Stimulated activated CD8-positive, alpha-beta memory T cell treated with anti-CD3 and anti-CD28 coated beads, Interleukin-12 subunit alpha, Interleukin-12 subunit beta, amount 100 ng/mL, for 1 hour (primary cell): ENCODE results near the gene TXNDC9.
A peak's percentile ranks its signal among the peaks of the same experiment; 100 is the strongest.
"Not testable (repeated sequence)": the region's sequence is repeated elsewhere in the genome, so short reads cannot be mapped to it uniquely, and the experiment has no call there.

Experiments used
- DNase-seq: peaks from one replicate; pipeline ENCODE4 v3.0.0-alpha.2; 2020; ENCODE audit warnings: low read depth

Gene TXNDC9

DNA sequence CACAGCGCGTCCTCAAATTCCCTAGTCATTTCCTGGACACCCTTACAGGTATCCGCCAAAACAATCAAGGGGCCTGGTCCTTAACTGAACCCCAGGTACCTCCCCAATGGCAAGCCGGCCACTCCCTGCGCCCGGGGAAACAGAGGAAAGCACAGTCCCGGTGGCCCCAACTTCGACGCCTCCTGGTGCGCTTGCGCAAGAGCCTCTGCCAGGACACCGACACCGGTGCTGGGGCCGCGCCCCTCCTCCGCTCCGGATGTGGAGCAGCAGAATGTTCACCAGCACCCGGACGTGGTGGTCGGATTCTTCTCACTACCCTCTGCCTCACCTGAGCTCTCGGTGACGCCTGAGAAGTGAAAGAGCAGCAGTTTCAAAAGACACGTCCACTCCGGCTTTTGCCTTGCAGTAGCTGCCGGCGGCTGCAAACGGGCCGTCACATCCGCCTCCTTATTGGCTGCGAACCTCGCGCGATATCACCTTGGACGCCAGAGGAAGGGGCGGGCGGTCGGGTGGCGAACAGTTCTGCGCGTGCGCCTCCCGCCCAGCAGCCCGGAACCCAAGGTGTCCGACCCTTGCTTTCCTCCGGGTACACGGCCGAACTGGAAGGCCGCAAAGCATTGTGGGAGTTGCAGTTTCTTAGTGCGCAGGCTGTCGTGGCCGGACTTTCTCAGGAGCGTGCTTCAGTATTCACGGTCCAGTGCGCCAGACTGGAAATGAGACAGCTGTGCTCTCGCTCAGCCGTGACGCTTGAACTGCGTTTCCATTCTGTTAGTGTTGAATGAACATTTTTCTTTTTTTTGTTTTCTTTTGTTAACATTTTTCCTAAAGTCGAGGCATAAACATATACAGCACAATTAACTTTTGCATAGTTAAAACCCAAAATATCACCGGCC lies at the start of gene TXNDC9:
Gene TXNDC9, minus strand, starts transcription at position 423 of the 893 bp plus-strand sequence. CDS start 3,123 bp downstream, outside the sequence.
- peak; percentile 95 for DNase-seq

DNA sequence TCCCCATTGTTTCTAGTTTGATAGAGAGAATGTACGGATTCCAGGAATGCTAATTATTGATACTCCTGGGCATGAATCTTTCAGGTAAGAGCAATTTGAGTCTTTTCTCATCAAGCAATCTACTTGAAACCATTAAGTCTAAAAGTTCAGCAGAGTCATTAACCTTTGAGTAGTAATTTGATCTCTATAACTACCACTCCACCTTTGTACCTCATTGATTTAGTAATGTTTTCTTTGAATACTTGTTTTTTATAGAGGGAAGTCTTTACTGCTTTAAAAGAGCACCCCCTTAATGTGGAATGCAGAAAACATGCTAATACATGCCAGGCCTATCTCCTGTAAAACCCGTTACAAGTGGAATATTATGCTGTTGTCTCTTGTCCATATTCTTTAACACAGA lies 46.0 kb upstream of the TXNDC9 start:
- DNase-seq: no peak

DNA sequence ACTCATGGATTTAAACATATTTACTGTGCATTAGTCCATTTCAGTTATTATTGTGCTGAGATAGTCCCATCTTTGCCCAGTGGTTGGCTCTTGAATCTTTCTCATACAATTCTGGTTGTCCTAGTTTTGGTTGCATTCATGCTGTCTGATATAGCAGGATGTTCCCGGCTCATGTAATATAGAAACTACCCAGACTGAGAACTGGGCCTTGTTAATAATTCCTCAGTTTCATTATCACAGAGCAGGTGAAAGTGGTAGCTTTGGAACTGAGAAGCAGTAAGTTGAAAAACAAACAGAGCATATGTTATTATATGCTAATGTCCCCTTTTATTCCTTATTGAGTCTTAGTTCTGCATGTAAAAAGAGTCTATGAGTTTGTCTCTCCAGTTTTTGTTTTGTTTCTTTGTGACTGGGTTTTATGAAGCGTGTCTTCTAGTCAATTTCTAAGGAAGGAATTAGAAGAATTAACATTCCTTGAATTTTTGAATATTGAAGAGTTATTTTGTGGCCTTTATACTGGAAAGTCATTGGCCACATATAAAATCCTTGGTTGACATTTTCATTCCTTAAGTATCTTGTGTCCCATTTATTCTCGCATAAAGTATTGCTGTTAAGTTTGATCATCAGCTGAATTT lies 44.4 kb upstream of the TXNDC9 start:
- no peak for DNase-seq

GRCh38 chr2:99377879-99378278 lies 41.7 kb upstream of the TXNDC9 start:
- no peak for DNase-seq

DNA sequence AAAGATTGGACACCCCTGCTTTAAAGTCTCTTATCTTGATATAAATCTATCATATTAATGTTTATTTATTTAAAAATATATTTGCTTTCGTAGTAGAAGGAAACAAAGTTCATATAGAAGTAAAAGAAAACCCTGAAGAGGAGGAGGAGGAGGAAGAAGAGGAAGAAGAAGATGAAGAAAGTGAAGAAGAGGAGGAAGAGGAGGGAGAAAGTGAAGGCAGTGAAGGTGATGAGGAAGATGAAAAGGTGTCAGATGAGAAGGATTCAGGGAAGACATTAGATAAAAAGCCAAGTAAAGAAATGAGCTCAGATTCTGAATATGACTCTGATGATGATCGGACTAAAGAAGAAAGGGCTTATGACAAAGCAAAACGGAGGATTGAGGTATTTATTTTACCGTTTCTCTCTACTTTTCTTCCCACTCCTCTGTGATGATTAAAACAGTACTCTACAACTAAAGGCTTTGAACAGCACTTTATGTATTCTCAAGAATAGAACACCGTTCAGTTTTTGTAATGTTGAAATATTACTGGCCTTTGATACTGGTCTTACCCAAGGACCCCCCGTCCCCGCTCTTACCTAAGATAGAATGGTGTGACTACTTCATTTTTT lies 40.2 kb upstream of the TXNDC9 start:
- no peak for DNase-seq

DNA sequence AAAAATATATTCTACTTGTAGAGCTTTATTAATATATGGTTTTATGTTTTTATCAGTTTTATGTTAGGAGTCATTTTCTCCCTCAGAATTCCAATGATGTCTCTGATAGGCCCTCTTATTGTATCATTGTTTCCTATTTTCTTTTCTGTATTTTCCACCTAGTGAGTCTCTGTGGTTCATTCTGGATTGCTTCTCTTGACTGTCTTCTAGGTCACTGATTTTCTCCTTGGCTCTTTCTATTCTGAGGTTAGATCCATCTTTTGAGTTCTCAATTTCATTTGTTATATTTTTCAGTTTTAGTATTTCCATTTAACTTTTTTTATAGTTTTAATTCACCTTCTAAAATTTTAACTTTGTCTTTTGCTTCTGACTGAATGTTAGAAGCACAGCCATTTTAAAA lies 38.6 kb upstream of the TXNDC9 start:
- no peak for DNase-seq

DNA sequence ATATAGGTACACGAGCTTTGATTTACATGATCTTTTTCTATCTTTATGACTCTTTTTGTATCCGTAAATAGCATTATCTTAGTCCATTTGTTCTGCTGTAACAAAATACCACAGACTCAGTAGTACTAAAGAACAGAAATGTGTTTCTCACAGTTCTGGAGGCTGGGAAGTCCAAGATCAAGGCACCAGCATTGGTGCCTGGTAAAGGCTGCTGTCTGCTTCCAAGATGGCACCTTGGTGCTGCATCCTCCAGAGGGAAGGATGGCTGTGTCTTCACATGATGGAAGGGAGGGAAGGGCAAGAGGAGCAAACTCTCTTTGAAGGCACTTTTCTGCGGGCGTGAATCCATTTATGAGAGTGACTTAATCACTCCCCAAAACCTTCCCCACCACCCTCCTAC lies 37.0 kb upstream of the TXNDC9 start:
- no peak for DNase-seq

- not testable (repeated sequence) for DNase-seq
These were observed 32.7 kb upstream of the TXNDC9 start for GRCh38 chr2:99368854-99369253.

DNA sequence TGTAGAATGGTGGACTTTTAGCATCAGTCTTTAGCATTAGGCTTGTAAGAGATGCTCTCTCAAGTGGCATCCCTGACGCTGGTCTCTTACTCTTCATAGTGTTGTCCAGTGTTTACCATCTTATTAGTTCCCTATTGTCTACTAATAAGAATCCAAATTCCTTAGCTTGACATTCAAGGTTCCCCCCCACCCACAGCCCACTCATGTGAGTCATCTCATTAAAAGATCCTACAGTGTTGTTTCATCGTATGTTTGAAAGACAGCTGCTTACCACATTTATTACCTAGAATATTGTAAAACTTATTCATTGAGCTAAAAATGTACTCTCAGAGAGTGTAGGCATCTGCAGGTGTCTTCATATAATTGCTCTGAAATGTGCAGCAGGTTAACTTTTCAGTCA lies 29.5 kb upstream of the TXNDC9 start:
- no peak for DNase-seq

- no peak for DNase-seq
These were observed 20.7 kb upstream of the TXNDC9 start for GRCh38 chr2:99356853-99357252.

DNA sequence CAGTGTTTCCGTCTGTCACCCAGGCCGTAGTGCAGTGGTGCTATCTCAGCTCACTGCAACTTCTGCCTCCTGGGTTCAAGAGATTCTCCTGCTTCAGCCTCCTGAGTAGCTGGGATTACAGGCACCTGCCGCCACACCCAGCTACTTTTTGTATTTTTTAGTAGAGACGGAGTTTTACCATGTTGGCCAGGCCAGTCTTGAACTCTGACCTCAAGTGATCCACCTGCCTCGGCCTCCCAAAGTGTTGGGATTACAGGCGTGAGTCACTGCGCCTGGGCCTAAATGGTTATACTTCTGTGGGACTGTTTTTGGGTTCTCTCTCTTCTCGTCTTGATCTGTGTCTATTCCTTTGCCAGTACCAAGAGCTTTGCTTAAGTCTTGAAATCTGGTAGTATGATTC lies 18.7 kb upstream of the TXNDC9 start:
- DNase-seq: not testable (repeated sequence)

GRCh38 chr2:99354070-99354469 lies 17.9 kb upstream of the TXNDC9 start:
- DNase-seq: no peak

- no peak for DNase-seq
These were observed 14.1 kb upstream of the TXNDC9 start for GRCh38 chr2:99350194-99350593.

GRCh38 chr2:99348173-99348572 lies 12.0 kb upstream of the TXNDC9 start:
- no peak for DNase-seq

DNA sequence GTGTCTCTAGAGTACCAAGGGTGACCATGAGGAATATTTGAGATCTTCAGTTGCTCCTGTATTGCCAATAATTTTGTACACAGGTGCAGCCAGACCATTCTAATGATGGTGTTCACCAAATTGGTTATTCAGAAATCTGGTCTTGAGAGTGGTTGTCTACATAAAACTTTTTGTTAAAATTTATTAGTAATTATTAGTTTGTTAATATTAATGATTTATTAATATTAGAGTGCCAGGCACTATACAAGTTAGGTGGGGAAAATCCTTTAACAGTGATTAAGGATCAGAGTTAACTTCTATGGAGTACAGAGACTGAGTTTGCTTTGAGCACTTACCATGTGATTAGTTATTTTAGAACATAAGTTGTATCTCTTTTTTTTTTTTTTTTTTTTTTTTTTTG lies 10.1 kb upstream of the TXNDC9 start:
- DNase-seq: no peak

- not testable (repeated sequence) for DNase-seq
These were observed 9.3 kb upstream of the TXNDC9 start for GRCh38 chr2:99345446-99345845.

GRCh38 chr2:99342536-99342935 lies 6.4 kb upstream of the TXNDC9 start:
- no peak for DNase-seq

GRCh38 chr2:99340669-99341236 lies 4.6 kb upstream of the TXNDC9 start:
- DNase-seq: no peak

- DNase-seq: no peak
These were observed 2.0 kb upstream of the TXNDC9 start for GRCh38 chr2:99338029-99338585.

- DNase-seq: peak; percentile 90
These were observed 1.2 kb upstream of the TXNDC9 start, which contains the start of gene EIF5B for GRCh38 chr2:99337113-99338028. EIF5B (plus strand) TSS chr2:99337389; CDS start chr2:99337555, 166 bp downstream.

DNA sequence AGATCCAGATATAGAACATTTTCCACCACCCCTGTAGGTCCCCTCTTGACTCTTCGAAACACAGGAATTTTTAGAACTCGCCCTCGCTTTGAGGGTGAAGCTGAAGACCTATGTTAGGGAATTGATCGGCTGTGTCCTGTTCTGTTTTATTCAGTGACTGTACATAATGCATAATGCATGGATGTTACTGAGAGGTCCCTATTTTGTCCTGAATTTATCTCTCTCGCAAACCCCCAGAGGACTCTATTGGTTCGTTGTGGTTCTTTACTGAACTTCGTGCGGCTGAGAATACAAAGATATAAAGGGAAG lies 625 bp upstream of the TXNDC9 start:
- no peak for DNase-seq
